GM10266 (cell line): ENCODE data around the gene PLCB4.

Experiments used
- DNase-seq: peaks from one replicate; pipeline ENCODE4 v3.0.0; 2012; ENCODE audit errors: extremely low spot score
- CTCF ChIP-seq: IDR thresholded peaks from 2 replicates; pipeline ENCODE4 v1.5.1; 2012; ENCODE audit warnings: mild to moderate bottlenecking, low read depth; ENCODE audit not compliant: control insufficient read depth, insufficient read depth; ENCODE audit errors: missing control alignments

PLCB4 gene

GRCh38 chr20:9488063-9488462, 419.2 kb downstream of the PLCB4 start:
- no peak for DNase-seq

GRCh38 chr20:9490161-9490560, 421.3 kb downstream of the PLCB4 start:
- no peak for TF ChIP-seq CTCF
- no peak for DNase-seq

More at GRCh38 chr20:9488063-9488462, 419.2 kb downstream of the PLCB4 start:
- TF ChIP-seq CTCF = no peak

DNA sequence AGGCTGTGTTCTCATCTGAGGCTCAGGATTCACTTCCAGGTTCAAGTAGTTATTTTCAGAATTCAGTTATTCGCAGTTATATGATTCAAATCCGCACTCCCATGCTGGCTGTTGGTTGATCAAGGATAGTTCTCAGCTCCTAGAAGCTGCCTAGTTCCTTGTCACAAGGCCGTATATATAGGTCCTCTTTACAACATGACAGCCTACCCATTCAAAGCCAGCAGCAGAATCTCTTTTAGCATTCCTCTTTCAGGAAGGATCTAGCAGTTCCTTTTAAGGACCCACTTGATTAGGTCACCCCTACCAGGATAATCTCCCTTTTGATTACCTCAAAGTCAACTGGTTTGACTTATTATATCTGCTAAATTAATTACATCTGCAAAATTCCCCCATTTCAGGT, 421.7 kb downstream of the PLCB4 start:
- DNase-seq = no peak
- TF ChIP-seq CTCF = no peak

GRCh38 chr20:9491324-9491723, 422.4 kb downstream of the PLCB4 start:
- TF ChIP-seq CTCF = no peak
- DNase-seq = no peak

- no peak for TF ChIP-seq CTCF
- DNase-seq = no peak
Measured at GRCh38 chr20:9492067-9492466, 423.2 kb downstream of the PLCB4 start.

DNA sequence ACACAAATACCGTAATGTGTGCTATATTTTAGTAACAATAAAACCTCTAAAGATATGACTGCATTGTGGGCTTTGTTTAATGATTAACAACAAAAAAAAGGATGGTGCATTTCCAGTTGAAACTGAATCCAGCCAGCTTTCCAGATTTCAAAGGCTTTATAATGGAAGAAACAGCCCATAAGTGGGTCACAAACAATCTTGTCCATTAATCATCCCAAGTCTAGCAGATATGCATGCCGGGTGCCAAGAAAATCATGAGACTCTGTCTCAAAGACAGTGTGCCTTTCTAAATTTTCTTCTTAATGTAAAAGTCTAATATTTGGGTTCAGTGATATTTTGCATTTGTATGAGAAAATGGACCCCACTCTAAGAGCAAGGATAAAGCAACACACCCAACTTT, 424.9 kb downstream of the PLCB4 start:
- no peak for TF ChIP-seq CTCF
- no peak for DNase-seq

DNA sequence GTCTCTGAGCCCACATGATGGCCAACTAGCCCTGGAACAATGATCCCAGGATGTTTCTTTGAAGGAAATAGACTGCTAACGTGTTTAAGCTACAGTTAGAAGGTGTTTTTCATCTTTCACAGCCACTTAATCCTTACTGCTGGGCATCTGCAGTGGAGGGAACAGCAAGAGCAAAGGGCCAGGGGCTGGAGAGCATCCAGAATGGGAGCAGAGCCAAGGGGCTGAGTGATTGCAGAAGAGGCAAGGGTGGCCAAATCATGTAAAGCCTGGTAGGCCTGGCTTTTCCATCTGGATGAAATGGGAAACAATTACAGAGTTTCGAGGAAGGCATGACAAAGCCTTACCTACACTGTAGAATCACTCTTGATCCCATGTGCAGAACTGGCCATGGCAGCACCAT, 426.8 kb downstream of the PLCB4 start:
- no peak for DNase-seq
- TF ChIP-seq CTCF = no peak
